HCT116 (cell line): ENCODE measurements around the gene ASB6. TPM values are rescaled to one million over a fixed set of nuclear protein-coding genes. Genes with fewer than 3 reads are reported as not detected.

Source experiments
- ATAC-seq: fragments of 200-7000 bp; cut with Tn5 transposase; 2 replicates; pipeline ENCODE4 v1.9.1; 2020; ENCODE audit warnings: mild to moderate bottlenecking, moderate library complexity
- BruUV-seq: library from RNA; stranded (reverse); fragments of 400-500 nt; replicated peaks from 2 replicates; lab custom pipeline; 2021; lab: Mats Ljungman, UMichigan
- CTCF ChIA-PET: fragments of 300-600 bp; sonication (Branson Sonifier 250); formaldehyde crosslinking; loops from one replicate; lab custom pipeline; 2021; ENCODE audit warnings: antibody characterized with exemption; lab: Charles Lee
- POLR2A ChIA-PET: fragments of 300-600, 350-600 bp; sonication (Branson Sonifier 250); formaldehyde crosslinking; loops from one replicate; lab custom pipeline; 2021; ENCODE audit warnings: antibody characterized with exemption; lab: Charles Lee
- RAD21 ChIA-PET, 2 experiments: fragments of 300-600 bp; sonication (Branson Sonifier 250); formaldehyde crosslinking; loops; one replicate each; lab custom pipeline; 2023; ENCODE audit warnings: low total read pairs in 2 of 2; ENCODE audit not compliant: uncharacterized antibody in 2 of 2, unreplicated experiment in 2 of 2, low non-redundant PET in 1 of 2; lab: Charles Lee
- DNase-seq: peaks from one replicate; pipeline ENCODE4 v3.0.0-alpha.2; 2010; ENCODE audit warnings: low read depth, low spot score
- H2AFZ ChIP-seq: fragments of 200-600 bp; shearing (Covaris generic), sonication (generic); 2 replicates; pipeline ENCODE4 v1.6.1; 2017; ENCODE audit warnings: low read depth, mixed run types, mixed read lengths, antibody characterized with exemption, low read length; ENCODE audit not compliant: poor library complexity, severe bottlenecking
- H3K27ac ChIP-seq: 2 replicates; pipeline ENCODE4 v1.5.1; 2012; ENCODE audit warnings: low read depth, low read length
- H3K27me3 ChIP-seq: fragments of 200-600 bp; sonication (generic); 2 replicates; pipeline ENCODE4 v1.6.1; 2016; ENCODE audit warnings: mixed run types, low read length, mixed read lengths; ENCODE audit not compliant: insufficient read depth
- H3K36me3 ChIP-seq, 2 experiments: fragments of 200-500 bp in 1 of 2; fragments of 200-600 bp in 1 of 2; sonication (Bioruptor generic) in 1 of 2; sonication (generic) in 1 of 2; 2 replicates each; pipeline versions ENCODE4 v1.5.1 to v1.6.1; 2014 to 2016; ENCODE audit warnings: low read length in 2 of 2, inconsistent platforms in 1 of 2, mixed read lengths in 1 of 2, mixed run types in 1 of 2; ENCODE audit not compliant: insufficient read depth in 2 of 2, control insufficient read depth in 1 of 2
- H3K4me1 ChIP-seq, 2 experiments: fragments of 200-600 bp in 1 of 2; sonication (generic) in 1 of 2; 2 replicates each; pipeline versions ENCODE4 v1.5.1 to v1.6.1; 2012 to 2017; ENCODE audit warnings: low read length in 2 of 2, inconsistent platforms in 1 of 2, mild to moderate bottlenecking in 1 of 2, mixed read lengths in 1 of 2, mixed run types in 1 of 2, moderate library complexity in 1 of 2; ENCODE audit not compliant: insufficient read depth in 2 of 2, control insufficient read depth in 1 of 2
- H3K4me2 ChIP-seq: fragments of 200-600 bp; sonication (generic); 2 replicates; pipeline ENCODE4 v1.6.1; 2017; ENCODE audit warnings: mixed run types, low read length, mixed read lengths
- H3K4me3 ChIP-seq, 2 experiments: fragments of 200-600 bp in 1 of 2; sonication (generic) in 1 of 2; replicated peaks in 1 of 2; 2 replicates each; pipeline ENCODE4 v1.5.1; 2011 to 2016; ENCODE audit warnings: low read length in 2 of 2, control low read depth in 1 of 2, low read depth in 1 of 2, mild to moderate bottlenecking in 1 of 2, mixed read lengths in 1 of 2, mixed run types in 1 of 2
- H3K79me2 ChIP-seq: fragments of 200-600 bp; sonication (generic); 2 replicates; pipeline ENCODE4 v1.6.1; 2017; ENCODE audit warnings: mild to moderate bottlenecking, mixed run types, low read length, moderate library complexity, mixed read lengths; ENCODE audit not compliant: insufficient read depth
- H3K9ac ChIP-seq: fragments of 200-600 bp; sonication (generic); 2 replicates; pipeline ENCODE4 v1.6.1; 2016; ENCODE audit warnings: low read length, mixed read lengths
- H3K9me2 ChIP-seq: fragments of 200-600 bp; sonication (generic), shearing (Covaris generic); 2 replicates; pipeline ENCODE4 v1.6.1; 2017; ENCODE audit warnings: mixed run types, mild to moderate bottlenecking, moderate library complexity; ENCODE audit not compliant: insufficient read depth
- H3K9me3 ChIP-seq, 2 experiments: fragments of 200-500 bp in 1 of 2; fragments of 200-600 bp in 1 of 2; sonication (Bioruptor generic) in 1 of 2; sonication (generic) in 1 of 2; 2 replicates each; pipeline ENCODE4 v1.6.1; 2014 to 2017; ENCODE audit warnings: low read length in 2 of 2, mixed read lengths in 2 of 2, inconsistent platforms in 1 of 2, low read depth in 1 of 2, mild to moderate bottlenecking in 1 of 2, mixed run types in 1 of 2, moderate library complexity in 1 of 2; ENCODE audit not compliant: control insufficient read depth in 1 of 2, insufficient read depth in 1 of 2
- H4K20me1 ChIP-seq: fragments of 200-600 bp; sonication (generic), shearing (Covaris generic); 2 replicates; pipeline ENCODE4 v1.6.1; 2017; ENCODE audit warnings: mixed run types, mild to moderate bottlenecking, moderate library complexity; ENCODE audit not compliant: insufficient read depth
- CEBPB ChIP-seq: IDR thresholded peaks from 2 replicates; pipeline ENCODE4 v1.6.1; 2012; ENCODE audit warnings: low read depth
- EGR1 ChIP-seq: IDR thresholded peaks from 2 replicates; pipeline ENCODE4 v1.6.1; 2012; ENCODE audit warnings: low read depth
- TCF7L2 ChIP-seq: IDR thresholded peaks from 2 replicates; pipeline ENCODE4 v1.7.0; 2011; ENCODE audit warnings: borderline replicate concordance, inconsistent platforms; ENCODE audit not compliant: insufficient read depth, insufficient read length; ENCODE audit errors: extremely low read depth
- intact Hi-C: fragments of 100-400 bp; cut with micrococcal nuclease; formaldehyde crosslinking; loops from 2 replicates; pipeline ENCODE4 v1.10.0; 2022
- total RNA-seq: library from RNA; stranded (reverse); gene quantifications from one replicate; pipeline ENCODE4 v1.2.1, GENCODE V29; 2021; ENCODE audit not compliant: unreplicated experiment
- TF ChIP-seq, protein P1 (sequence below), 3 experiments: fragments of 200-600 bp in 1 of 3; sonication (generic) in 1 of 3; IDR thresholded peaks in 2 of 3; conservative IDR thresholded peaks in 1 of 3; 2 replicates each; pipeline ENCODE4 v1.5.1; 2012 to 2017; ENCODE audit warnings: low read depth in 2 of 3, low read length in 2 of 3, antibody characterized with exemption in 1 of 3, borderline replicate concordance in 1 of 3, control low read depth in 1 of 3, mild to moderate bottlenecking in 1 of 3, mixed read lengths in 1 of 3, mixed run types in 1 of 3, moderate library complexity in 1 of 3; ENCODE audit not compliant: insufficient read depth in 1 of 3
- TF ChIP-seq, protein P2 (sequence below): IDR thresholded peaks from 2 replicates; pipeline ENCODE4 v1.6.1; 2012; ENCODE audit warnings: low read depth

The ASB6 gene
- total RNA-seq, 1 experiment from 2014 or later = 21.6 TPM

DNA sequence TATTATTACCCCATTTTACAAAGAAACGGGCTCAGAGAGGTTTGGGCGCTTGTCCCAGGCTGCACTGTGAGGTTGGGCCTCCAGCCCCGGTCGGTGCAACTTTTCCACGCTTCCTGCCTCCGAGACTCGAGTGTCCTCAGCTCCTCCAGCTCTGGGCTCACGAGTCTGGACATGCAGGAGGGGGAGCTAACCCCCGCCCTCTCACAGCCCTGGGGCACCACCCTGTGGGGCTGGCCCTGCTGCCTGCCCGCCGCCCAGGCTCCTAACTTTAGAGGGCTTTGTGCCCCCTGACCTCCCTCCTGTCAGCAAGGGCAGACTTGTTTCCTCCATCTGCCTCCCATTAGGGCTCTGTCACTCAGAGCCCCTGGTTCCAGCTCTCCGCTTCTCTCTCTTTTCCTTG is 4.3 kb upstream of the ASB6 start:
- no peaks in the 10 kb centered on the region for H3K9me2 ChIP-seq
- TF ChIP-seq CEBPB (no peak), TCF7L2 (no peak), EGR1 (no peak)
- TF ChIP-seq, protein P1, sequence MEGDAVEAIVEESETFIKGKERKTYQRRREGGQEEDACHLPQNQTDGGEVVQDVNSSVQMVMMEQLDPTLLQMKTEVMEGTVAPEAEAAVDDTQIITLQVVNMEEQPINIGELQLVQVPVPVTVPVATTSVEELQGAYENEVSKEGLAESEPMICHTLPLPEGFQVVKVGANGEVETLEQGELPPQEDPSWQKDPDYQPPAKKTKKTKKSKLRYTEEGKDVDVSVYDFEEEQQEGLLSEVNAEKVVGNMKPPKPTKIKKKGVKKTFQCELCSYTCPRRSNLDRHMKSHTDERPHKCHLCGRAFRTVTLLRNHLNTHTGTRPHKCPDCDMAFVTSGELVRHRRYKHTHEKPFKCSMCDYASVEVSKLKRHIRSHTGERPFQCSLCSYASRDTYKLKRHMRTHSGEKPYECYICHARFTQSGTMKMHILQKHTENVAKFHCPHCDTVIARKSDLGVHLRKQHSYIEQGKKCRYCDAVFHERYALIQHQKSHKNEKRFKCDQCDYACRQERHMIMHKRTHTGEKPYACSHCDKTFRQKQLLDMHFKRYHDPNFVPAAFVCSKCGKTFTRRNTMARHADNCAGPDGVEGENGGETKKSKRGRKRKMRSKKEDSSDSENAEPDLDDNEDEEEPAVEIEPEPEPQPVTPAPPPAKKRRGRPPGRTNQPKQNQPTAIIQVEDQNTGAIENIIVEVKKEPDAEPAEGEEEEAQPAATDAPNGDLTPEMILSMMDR (IDR thresholded peaks at IDR 0.05 in 2 of 3, conservative IDR thresholded peaks at IDR 0.05 in 1 of 3; ENCODE audit: borderline replicate concordance in 1 of 3, insufficient read depth in 1 of 3, low read depth in 2 of 3, low read length in 2 of 3) = no peak
- TF ChIP-seq, protein P2, sequence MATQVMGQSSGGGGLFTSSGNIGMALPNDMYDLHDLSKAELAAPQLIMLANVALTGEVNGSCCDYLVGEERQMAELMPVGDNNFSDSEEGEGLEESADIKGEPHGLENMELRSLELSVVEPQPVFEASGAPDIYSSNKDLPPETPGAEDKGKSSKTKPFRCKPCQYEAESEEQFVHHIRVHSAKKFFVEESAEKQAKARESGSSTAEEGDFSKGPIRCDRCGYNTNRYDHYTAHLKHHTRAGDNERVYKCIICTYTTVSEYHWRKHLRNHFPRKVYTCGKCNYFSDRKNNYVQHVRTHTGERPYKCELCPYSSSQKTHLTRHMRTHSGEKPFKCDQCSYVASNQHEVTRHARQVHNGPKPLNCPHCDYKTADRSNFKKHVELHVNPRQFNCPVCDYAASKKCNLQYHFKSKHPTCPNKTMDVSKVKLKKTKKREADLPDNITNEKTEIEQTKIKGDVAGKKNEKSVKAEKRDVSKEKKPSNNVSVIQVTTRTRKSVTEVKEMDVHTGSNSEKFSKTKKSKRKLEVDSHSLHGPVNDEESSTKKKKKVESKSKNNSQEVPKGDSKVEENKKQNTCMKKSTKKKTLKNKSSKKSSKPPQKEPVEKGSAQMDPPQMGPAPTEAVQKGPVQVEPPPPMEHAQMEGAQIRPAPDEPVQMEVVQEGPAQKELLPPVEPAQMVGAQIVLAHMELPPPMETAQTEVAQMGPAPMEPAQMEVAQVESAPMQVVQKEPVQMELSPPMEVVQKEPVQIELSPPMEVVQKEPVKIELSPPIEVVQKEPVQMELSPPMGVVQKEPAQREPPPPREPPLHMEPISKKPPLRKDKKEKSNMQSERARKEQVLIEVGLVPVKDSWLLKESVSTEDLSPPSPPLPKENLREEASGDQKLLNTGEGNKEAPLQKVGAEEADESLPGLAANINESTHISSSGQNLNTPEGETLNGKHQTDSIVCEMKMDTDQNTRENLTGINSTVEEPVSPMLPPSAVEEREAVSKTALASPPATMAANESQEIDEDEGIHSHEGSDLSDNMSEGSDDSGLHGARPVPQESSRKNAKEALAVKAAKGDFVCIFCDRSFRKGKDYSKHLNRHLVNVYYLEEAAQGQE = no peak
- TF ChIP-seq, all 23 proteins: peak for 0
- intact Hi-C loops = no loop called here
- no TSS peak for BruUV-seq
- Histone ChIP-seq H3K4me1 (peaks cover 0 to 7% of the 10 kb centered on the region in 2 experiments; a peak in 2 of 4 replicates), H3K27me3 (no peaks in the 10 kb centered on the region), H4K20me1 (no peaks in the 10 kb centered on the region), H3K9me3 (no peaks in the 10 kb centered on the region), H2AFZ (no peak overlapping the region), H3K79me2 (peaks cover 7% of the 10 kb centered on the region), H3K4me2 (no peak overlapping the region), H3K27ac (no peak overlapping the region), H3K4me3 (no peak overlapping the region), H3K36me3 (no peaks in the 10 kb centered on the region), H3K9ac (no peak overlapping the region)
- CTCF ChIA-PET = no interaction called here
- POLR2A ChIA-PET = no interaction called here
- ATAC-seq (no peak), DNase-seq (no peak)
- RAD21 ChIA-PET = no interaction called here
